ENCODE results near the gene APOBEC2. TPM values are rescaled to one million over a fixed set of nuclear protein-coding genes. Genes with fewer than 3 reads are reported as not detected.
A peak's percentile ranks its signal among the peaks of the same experiment; 100 is the strongest.

APOBEC2 gene
- total and polyA plus RNA-seq, 2 of the 13 experiments (the other 11 are each of a cell fraction or from before 2014, with no cell fraction given): 0.09 TPM; not detected in 1

DNA sequence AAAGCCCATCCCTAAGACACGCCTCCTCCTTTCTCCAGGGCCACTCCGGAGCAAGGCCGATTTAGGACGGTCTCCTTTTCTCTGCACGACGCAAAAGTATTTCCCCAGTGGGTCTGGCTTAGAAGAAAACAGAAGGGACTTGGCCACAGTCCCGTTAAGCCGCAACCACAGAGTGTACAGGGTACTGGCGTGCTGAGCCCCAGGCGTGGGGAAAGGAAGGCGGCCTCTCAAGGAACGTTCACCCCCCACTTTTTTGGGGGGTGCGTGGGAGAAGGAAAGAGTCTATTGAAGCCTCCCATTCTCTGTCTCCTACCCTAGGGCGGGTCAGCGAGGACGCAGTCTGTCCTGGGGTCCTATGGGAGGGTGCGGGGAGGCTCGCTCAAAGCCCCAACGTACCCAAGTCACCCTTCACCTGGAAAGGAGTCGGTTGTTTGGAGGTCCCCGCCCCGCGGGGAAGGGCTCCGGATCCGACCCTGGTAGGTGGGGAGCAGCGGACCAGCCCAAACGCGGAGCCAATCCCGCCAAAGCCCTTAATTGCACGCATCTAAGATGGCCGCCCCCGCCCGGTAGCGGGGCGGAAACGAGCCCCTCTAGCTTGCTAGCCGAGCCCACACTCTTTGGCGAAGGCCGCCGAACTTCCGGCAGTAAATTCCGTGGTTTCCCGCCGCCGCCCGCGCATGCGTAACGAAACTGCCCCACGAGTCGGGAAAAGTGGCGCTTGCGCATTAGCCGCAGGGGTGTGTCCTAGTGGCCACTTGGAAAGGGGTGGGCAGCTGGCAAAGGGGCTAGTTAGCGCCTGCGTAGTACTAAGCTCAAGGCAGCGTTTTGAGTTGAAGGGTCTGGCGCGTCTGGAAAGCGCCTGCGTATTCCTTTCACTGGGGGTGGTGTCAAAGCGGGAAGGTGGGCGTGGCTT lies 19.2 kb downstream of the APOBEC2 start, which contains the start of gene OARD1 (continued):
- TF ChIP-seq, protein P1, sequence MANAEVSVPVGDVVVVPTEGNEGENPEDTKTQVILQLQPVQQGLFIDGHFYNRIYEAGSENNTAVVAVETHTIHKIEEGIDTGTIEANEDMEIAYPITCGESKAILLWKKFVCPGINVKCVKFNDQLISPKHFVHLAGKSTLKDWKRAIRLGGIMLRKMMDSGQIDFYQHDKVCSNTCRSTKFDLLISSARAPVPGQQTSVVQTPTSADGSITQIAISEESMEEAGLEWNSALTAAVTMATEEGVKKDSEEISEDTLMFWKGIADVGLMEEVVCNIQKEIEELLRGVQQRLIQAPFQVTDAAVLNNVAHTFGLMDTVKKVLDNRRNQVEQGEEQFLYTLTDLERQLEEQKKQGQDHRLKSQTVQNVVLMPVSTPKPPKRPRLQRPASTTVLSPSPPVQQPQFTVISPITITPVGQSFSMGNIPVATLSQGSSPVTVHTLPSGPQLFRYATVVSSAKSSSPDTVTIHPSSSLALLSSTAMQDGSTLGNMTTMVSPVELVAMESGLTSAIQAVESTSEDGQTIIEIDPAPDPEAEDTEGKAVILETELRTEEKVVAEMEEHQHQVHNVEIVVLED (CRISPR knock-in tag; IDR thresholded peaks at IDR 0.05; ENCODE audit: borderline replicate concordance): peak; percentile 84
- TF ChIP-seq LCORL (IDR thresholded peaks at IDR 0.05) (0 out of 2 replicates have a peak, but pooled peaks have one; percentile 64), LCORL (CRISPR knock-in tag; IDR thresholded peaks at IDR 0.05) (peak; percentile 69; the same call in 1 of the 2 replicates), KDM6A (CRISPR knock-in tag; IDR thresholded peaks at IDR 0.05; ENCODE audit: low read depth) (no peak), ZNF431 (CRISPR knock-in tag; IDR thresholded peaks at IDR 0.05; ENCODE audit: borderline replicate concordance, low read depth) (no peak; the same call in 1 of the 2 replicates), SYNCRIP (IDR thresholded peaks at IDR 0.05; ENCODE audit: insufficient read depth, low read depth, low read length) (no peak), AFF4 (CRISPR knock-in tag; IDR thresholded peaks at IDR 0.05) (peak; percentile 83; the same call in 1 of the 2 replicates), GFI1 (CRISPR knock-in tag; IDR thresholded peaks at IDR 0.05; ENCODE audit: borderline replicate concordance) (no peak), NFIB (CRISPR knock-in tag; IDR thresholded peaks at IDR 0.05; ENCODE audit: borderline replicate concordance) (no peak), ZNF879 (CRISPR knock-in tag; IDR thresholded peaks at IDR 0.05) (0 out of 2 replicates have a peak, but pooled peaks have one; percentile 74), FOSL1 (CRISPR knock-in tag; IDR thresholded peaks at IDR 0.05; ENCODE audit: borderline replicate concordance) (peak; percentile 30; the same call in 1 of the 2 replicates), ZBTB38 (CRISPR knock-in tag; IDR thresholded peaks at IDR 0.05) (peak; percentile 74), SIX1 (CRISPR knock-in tag; IDR thresholded peaks at IDR 0.05; ENCODE audit: borderline replicate concordance) (no peak), GZF1 (CRISPR knock-in tag; IDR thresholded peaks at IDR 0.05) (peak; percentile 72; the same call in 1 of the 2 replicates), ZNF33B (CRISPR knock-in tag; IDR thresholded peaks at IDR 0.05) (no peak), HOXD1 (CRISPR knock-in tag; IDR thresholded peaks at IDR 0.05) (peak; percentile 61; the same call in 1 of the 2 replicates), ZNF644 (CRISPR knock-in tag; IDR thresholded peaks at IDR 0.05; ENCODE audit: low read depth) (no peak)
- TF ChIP-seq, protein P2, sequence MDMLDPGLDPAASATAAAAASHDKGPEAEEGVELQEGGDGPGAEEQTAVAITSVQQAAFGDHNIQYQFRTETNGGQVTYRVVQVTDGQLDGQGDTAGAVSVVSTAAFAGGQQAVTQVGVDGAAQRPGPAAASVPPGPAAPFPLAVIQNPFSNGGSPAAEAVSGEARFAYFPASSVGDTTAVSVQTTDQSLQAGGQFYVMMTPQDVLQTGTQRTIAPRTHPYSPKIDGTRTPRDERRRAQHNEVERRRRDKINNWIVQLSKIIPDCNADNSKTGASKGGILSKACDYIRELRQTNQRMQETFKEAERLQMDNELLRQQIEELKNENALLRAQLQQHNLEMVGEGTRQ (IDR thresholded peaks at IDR 0.05; ENCODE audit: low read depth, low read length): no peak
- TF ChIP-seq, protein P2 (CRISPR knock-in tag; IDR thresholded peaks at IDR 0.05; ENCODE audit: borderline replicate concordance): no peak; the same call in 1 of the 2 replicates
- TF ChIP-seq, protein P3, sequence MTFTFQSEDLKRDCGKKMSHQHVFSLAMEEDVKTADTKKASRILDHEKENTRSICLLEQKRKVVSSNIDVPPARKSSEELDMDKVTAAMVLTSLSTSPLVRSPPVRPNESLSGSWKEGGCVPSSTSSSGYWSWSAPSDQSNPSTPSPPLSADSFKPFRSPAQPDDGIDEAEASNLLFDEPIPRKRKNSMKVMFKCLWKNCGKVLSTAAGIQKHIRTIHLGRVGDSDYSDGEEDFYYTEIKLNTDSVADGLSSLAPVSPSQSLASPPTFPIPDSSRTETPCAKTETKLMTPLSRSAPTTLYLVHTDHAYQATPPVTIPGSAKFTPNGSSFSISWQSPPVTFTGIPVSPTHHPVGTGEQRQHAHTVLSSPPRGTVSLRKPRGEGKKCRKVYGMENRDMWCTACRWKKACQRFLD (CRISPR knock-in tag; IDR thresholded peaks at IDR 0.05; ENCODE audit: borderline replicate concordance): 0 out of 2 replicates have a peak, but pooled peaks have one; percentile 74
